ENCODE data around the gene KRT6A.

Gene KRT6A

DNA sequence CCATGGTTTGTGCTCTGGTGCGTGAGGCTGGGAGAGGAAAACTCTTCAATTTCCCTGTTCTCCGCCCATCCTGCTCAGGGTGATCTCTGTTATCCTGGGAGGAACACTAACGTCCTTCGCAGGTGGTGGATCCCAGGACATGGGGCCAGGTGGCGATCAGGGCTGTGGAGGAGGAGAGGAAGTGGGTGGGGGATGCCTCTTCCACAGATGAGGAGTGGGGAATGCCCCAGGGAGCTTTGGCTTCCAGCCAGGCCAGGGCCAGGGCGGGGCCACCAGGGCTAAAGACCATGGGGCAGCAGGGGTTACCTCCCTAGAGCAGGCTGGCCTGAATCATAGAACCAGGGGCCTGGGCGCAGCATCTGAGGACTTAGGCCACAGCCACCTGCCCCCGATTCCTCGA lies 55.5 kb downstream of the KRT6A start:
- no peak for TF ChIP-seq EGR1 (IDR thresholded peaks at IDR 0.05)
- no peak for TF ChIP-seq CEBPB (IDR thresholded peaks at IDR 0.05)
- TF ChIP-seq NFIC (IDR thresholded peaks at IDR 0.05) = 0 out of 2 replicates have a peak, but pooled peaks have one; percentile 43
